A549 treated with AZD9567 at 1 μM for 4 hours (cell line): ENCODE data around the gene TEX26. TPM values are rescaled to one million over a fixed set of nuclear protein-coding genes. Genes with fewer than 3 reads are reported as not detected.

ENCODE experiments used
- total RNA-seq: library from RNA; stranded (reverse); fragments of 200-300 nt; extraction: Qiagen RNA extraction; gene quantifications from 5 replicates; pipeline ENCODE4 v1.2.3, GENCODE V29; 2022; ENCODE audit not compliant: insufficient read depth

Gene TEX26
- total RNA-seq = not detected in 5 replicates

GRCh38 chr13:30932481-30933353 lies at the start of gene TEX26:
TSS of gene TEX26 (plus strand) at chr13:30932656. CDS start at chr13:30932716, 60 bp downstream.

GRCh38 chr13:30905932-30906383 lies 26.5 kb upstream of the TEX26 start, which contains the start of gene MEDAG:
TSS of gene MEDAG (plus strand) at chr13:30906271. CDS start at chr13:30906516, 245 bp downstream.

Other genes starting within 250 kb of the TEX26 start
- 4.3 to 7.7 TPM (median 5.7 TPM) in 5 replicates for gene ALOX5AP, start 197.1 kb upstream of the TEX26 start, total RNA-seq
- 0.09 to 0.19 TPM (median 0.11 TPM) in 3 of 5 replicates, not detected in the others for gene MEDAG, start 26.4 kb upstream of the TEX26 start, total RNA-seq
- gene HSPH1, start 229.2 kb downstream of the TEX26 start, total RNA-seq = 93.1 to 131 TPM (median 97.8 TPM) in 5 replicates